OCI-LY1 (cell line): ENCODE results near the gene GLMN.

Source experiments
- EZH2 ChIP-seq: fragments of 200-600 bp; sonication (generic), shearing (Covaris generic); IDR thresholded peaks from 2 replicates; pipeline ENCODE4 v1.8.0; 2017; ENCODE audit warnings: borderline replicate concordance, mixed run types, mild to moderate bottlenecking, antibody characterized with exemption, low read length, moderate library complexity, mixed read lengths
- TF ChIP-seq, protein P1 (sequence below): fragments of 200-600 bp; sonication (generic), shearing (Covaris generic); IDR thresholded peaks from 2 replicates; pipeline ENCODE4 v1.5.1; 2017; ENCODE audit warnings: mild to moderate bottlenecking, antibody characterized with exemption, low read length, moderate library complexity, mixed read lengths

GRCh38 chr1:92277105-92277723, 21.6 kb downstream of the GLMN start:
- TF ChIP-seq, protein P1, sequence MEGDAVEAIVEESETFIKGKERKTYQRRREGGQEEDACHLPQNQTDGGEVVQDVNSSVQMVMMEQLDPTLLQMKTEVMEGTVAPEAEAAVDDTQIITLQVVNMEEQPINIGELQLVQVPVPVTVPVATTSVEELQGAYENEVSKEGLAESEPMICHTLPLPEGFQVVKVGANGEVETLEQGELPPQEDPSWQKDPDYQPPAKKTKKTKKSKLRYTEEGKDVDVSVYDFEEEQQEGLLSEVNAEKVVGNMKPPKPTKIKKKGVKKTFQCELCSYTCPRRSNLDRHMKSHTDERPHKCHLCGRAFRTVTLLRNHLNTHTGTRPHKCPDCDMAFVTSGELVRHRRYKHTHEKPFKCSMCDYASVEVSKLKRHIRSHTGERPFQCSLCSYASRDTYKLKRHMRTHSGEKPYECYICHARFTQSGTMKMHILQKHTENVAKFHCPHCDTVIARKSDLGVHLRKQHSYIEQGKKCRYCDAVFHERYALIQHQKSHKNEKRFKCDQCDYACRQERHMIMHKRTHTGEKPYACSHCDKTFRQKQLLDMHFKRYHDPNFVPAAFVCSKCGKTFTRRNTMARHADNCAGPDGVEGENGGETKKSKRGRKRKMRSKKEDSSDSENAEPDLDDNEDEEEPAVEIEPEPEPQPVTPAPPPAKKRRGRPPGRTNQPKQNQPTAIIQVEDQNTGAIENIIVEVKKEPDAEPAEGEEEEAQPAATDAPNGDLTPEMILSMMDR = no peak
- TF ChIP-seq EZH2 = no peak
